Activated T-cell treated with anti-CD3 and anti-CD28 coated beads, Interleukin-2, amount 50 U/mL, for 72 hours (primary cell): ENCODE data around the gene MAP3K5. TPM values are rescaled to one million over a fixed set of nuclear protein-coding genes. Genes with fewer than 3 reads are reported as not detected.

Experiments used
- ATAC-seq, 2 donors: fragments of 150-1000 bp; cut with Tn5 transposase; replicated peaks in 1 of 2; 2 replicates each; pipeline ENCODE4 v1.10.0; 2021; ENCODE audit warnings: moderate library complexity in 2 of 2, mild to moderate bottlenecking in 1 of 2
- DNase-seq, 2 donors: peaks; one replicate each; pipeline ENCODE4 v3.0.0; 2021 to 2022; ENCODE audit warnings: mixed read lengths in 1 of 2
- H3K27ac Mint-ChIP-seq: one replicate; pipeline ENCODE4 v1.8.0; 2022; ENCODE audit warnings: mild to moderate bottlenecking, moderate library complexity, mixed read lengths
- H3K27me3 Mint-ChIP-seq: one replicate; pipeline ENCODE4 v1.8.0; 2022; ENCODE audit warnings: low read depth, mixed read lengths
- H3K36me3 Mint-ChIP-seq, 2 donors: one replicate each; pipeline ENCODE4 v1.8.0; 2022; ENCODE audit warnings: mixed read lengths in 2 of 2, mild to moderate bottlenecking in 1 of 2; ENCODE audit not compliant: insufficient read depth in 2 of 2
- H3K4me1 Mint-ChIP-seq: one replicate; pipeline ENCODE4 v1.8.0; 2022; ENCODE audit warnings: low read depth, mixed read lengths
- H3K4me3 Mint-ChIP-seq, 2 donors: one replicate each; pipeline ENCODE4 v1.8.0; 2022; ENCODE audit warnings: mild to moderate bottlenecking in 2 of 2, mixed read lengths in 2 of 2, moderate library complexity in 2 of 2
- H3K9me3 Mint-ChIP-seq, 2 donors: one replicate each; pipeline ENCODE4 v1.8.0; 2022; ENCODE audit warnings: mixed read lengths in 2 of 2
- total RNA-seq, 2 donors: library from RNA; stranded (reverse); gene quantifications; one replicate each; pipeline ENCODE4 v1.2.3, GENCODE V29; 2022

Gene MAP3K5
- total RNA-seq, 2 donors from 2014 or later: 12.8 to 18.5 TPM

DNA sequence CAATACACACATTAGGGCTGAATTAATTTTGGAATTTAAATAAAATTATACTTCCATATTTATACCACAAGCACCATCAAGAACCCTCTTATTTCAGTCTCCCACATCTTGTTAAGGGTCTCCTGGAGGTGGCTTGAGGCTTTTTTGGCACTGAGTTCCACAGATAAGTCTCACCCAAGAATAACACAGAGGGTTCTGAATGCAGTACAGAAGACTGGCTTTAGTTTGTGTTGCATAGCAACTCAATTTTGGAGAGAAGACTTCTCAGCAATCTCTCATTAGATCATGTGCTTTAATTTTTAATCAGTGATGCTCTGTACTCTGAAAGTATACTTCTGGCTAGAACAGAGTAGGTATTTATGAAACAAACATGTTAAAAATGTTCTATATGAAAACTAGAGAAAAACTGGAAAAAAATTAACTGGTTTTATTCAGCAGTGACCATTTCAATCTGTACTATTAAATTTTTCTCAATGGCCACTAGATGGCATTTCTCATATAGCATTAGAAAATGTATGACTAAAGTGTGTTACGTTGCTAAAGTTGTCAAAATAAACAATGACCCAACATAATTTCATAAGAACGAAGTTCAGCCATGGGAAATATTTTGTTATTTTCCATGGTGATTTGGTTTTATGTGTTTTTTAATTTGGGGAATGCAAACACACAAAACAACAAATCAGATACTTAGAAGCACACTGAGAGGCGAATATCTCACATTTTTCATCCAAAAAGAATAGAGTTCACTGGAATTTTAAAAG lies 209.4 kb downstream of the MAP3K5 start:
- Mint-ChIP-seq H3K27ac (no peak overlapping the region), H3K27me3 (no peaks in the 10 kb centered on the region), H3K4me3 (no peak overlapping the region), H3K9me3 (no peaks in the 10 kb centered on the region), H3K4me1 (no peaks in the 10 kb centered on the region), H3K36me3 (peaks cover 3 to 7% of the 10 kb centered on the region in 2 donors)
- no peak for DNase-seq
- no peak for ATAC-seq

- no peak for DNase-seq
- Mint-ChIP-seq H3K9me3 (no peaks in the 10 kb centered on the region), H3K27me3 (no peaks in the 10 kb centered on the region), H3K36me3 (peaks cover 6 to 8% of the 10 kb centered on the region in 2 donors), H3K4me1 (no peaks in the 10 kb centered on the region), H3K4me3 (no peak overlapping the region), H3K27ac (no peak overlapping the region)
- no peak for ATAC-seq
Measured at GRCh38 chr6:136579800-136580199, 212.5 kb downstream of the MAP3K5 start.

DNA sequence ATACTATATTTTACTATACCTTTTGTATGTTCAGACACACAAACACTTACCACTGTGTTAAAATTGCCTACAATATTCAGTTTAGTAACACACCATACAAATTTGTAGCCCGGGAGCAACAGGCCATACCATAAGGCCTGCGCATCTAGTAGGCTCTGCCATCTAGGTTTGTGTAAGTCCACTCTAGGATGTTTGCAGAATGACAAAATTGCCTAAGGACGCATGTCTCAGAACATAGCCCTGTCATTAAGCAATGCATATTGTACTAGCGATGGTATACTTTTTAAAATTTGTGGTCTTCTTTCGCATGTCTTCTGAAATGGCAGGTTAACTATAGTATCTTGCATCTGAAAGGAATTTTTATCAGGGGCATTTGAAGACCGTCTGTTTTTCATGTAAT lies 215.5 kb downstream of the MAP3K5 start:
- DNase-seq (no peak), ATAC-seq (no peak)
- no peak overlapping the region for H3K4me3 Mint-ChIP-seq
- H3K27ac Mint-ChIP-seq: no peak overlapping the region
- peaks cover 4 to 8% of the 10 kb centered on the region in 2 donors for H3K36me3 Mint-ChIP-seq
- peaks cover 0 to under 1% of the 10 kb centered on the region in 2 donors for H3K9me3 Mint-ChIP-seq
- H3K27me3 Mint-ChIP-seq: no peaks in the 10 kb centered on the region
- H3K4me1 Mint-ChIP-seq: no peaks in the 10 kb centered on the region

- Mint-ChIP-seq H3K4me1 (no peaks in the 10 kb centered on the region), H3K27ac (no peak overlapping the region), H3K9me3 (peaks cover 0 to 12% of the 10 kb centered on the region in 2 donors), H3K36me3 (peaks cover 15 to 17% of the 10 kb centered on the region in 2 donors), H3K27me3 (no peaks in the 10 kb centered on the region), H3K4me3 (no peak overlapping the region)
- DNase-seq: no peak
- ATAC-seq: no peak
Measured at GRCh38 chr6:136571496-136571895, 220.8 kb downstream of the MAP3K5 start.

DNA sequence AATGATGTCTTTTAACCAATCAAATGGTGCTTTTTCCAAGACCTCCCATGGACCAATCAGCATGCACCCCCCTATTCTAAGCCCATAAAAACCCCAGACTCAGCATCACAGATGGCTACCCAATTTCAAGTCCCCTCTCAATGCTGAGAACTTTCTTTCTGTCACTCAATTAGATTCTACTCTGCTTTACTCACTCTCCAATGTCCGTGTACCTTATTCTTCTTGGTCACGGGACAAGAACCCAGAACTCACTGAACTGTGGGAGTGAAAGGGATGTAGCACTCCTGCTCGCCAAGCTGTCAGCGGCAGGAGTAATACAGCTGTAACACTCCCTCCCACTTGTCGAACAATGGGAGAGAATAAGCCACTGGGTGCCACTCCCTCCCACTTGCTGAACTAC lies 221.2 kb downstream of the MAP3K5 start:
- DNase-seq (no peak), ATAC-seq (no peak)
- H3K4me3 Mint-ChIP-seq: no peak overlapping the region
- H3K4me1 Mint-ChIP-seq: no peaks in the 10 kb centered on the region
- H3K9me3 Mint-ChIP-seq: peaks cover 0 to 12% of the 10 kb centered on the region in 2 donors
- no peaks in the 10 kb centered on the region for H3K27me3 Mint-ChIP-seq
- H3K36me3 Mint-ChIP-seq: peaks cover 15 to 17% of the 10 kb centered on the region in 2 donors
- no peak overlapping the region for H3K27ac Mint-ChIP-seq

- peaks cover 0 to 12% of the 10 kb centered on the region in 2 donors for H3K9me3 Mint-ChIP-seq
- no peak overlapping the region for H3K27ac Mint-ChIP-seq
- no peaks in the 10 kb centered on the region for H3K27me3 Mint-ChIP-seq
- ATAC-seq: no peak
- peaks cover 13 to 14% of the 10 kb centered on the region in 2 donors for H3K36me3 Mint-ChIP-seq
- H3K4me3 Mint-ChIP-seq: no peak overlapping the region
- no peak for DNase-seq
- no peaks in the 10 kb centered on the region for H3K4me1 Mint-ChIP-seq
Measured at GRCh38 chr6:136568129-136568528, 224.1 kb downstream of the MAP3K5 start.

- Mint-ChIP-seq H3K4me3 (no peak overlapping the region), H3K9me3 (peaks cover 0 to 12% of the 10 kb centered on the region in 2 donors), H3K27me3 (no peaks in the 10 kb centered on the region), H3K27ac (no peak overlapping the region), H3K4me1 (no peaks in the 10 kb centered on the region), H3K36me3 (peaks cover 13 to 14% of the 10 kb centered on the region in 2 donors)
- ATAC-seq (no peak), DNase-seq (no peak)
Measured at GRCh38 chr6:136567688-136568087, 224.6 kb downstream of the MAP3K5 start.

DNA sequence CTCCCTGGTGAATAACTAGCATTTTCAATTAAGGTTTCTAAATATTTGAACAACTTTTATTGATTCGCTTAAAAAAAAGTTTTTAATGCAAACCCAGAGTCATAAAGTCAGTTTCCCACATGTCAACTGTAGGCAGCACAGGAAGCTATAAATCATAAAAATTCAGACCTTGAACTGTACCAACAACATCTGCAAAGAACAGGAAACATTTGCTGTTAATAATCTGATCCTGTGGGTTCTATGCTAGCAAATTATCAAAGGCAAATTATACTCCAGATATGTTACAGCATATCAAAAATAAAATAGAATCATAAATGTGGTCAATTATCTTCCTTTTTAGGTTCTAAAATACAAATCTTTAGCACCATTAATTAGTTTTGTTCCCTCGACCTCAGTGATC lies 225.4 kb downstream of the MAP3K5 start:
- no peaks in the 10 kb centered on the region for H3K27me3 Mint-ChIP-seq
- no peak overlapping the region for H3K4me3 Mint-ChIP-seq
- peaks cover 12 to 13% of the 10 kb centered on the region in 2 donors for H3K36me3 Mint-ChIP-seq
- DNase-seq (no peak), ATAC-seq (no peak)
- no peak overlapping the region for H3K27ac Mint-ChIP-seq
- H3K4me1 Mint-ChIP-seq: no peaks in the 10 kb centered on the region
- H3K9me3 Mint-ChIP-seq: peaks cover 0 to 11% of the 10 kb centered on the region in 2 donors

DNA sequence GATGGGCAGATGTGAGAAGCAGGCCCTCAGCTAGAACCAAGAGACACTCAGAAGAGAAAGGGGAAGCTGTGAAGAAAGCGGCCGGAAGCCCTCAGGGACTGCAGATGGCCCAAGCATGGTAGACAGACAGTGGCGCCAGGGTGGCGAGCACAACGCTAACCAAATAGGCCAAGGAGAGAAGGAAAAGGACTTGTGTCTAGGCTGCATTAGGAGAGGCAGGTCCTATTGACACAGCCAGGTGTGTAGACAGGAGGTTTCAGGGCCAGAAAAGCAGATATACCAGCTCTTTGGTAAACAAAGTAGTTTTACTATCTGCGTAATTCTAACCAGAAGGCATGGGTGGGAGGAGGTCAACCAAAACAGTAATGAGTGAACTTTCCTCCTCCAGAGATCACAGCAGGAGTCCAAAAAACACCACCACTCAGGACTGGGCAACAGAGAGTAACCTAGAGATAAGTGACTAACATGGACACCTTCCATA lies 226.2 kb downstream of the MAP3K5 start:
- Mint-ChIP-seq H3K9me3 (peaks cover 0 to 5% of the 10 kb centered on the region in 2 donors), H3K27ac (no peak overlapping the region), H3K27me3 (no peaks in the 10 kb centered on the region), H3K4me3 (no peak overlapping the region), H3K4me1 (no peaks in the 10 kb centered on the region), H3K36me3 (peaks cover 7% of the 10 kb centered on the region in 2 donors)
- DNase-seq (no peak), ATAC-seq (no peak)

DNA sequence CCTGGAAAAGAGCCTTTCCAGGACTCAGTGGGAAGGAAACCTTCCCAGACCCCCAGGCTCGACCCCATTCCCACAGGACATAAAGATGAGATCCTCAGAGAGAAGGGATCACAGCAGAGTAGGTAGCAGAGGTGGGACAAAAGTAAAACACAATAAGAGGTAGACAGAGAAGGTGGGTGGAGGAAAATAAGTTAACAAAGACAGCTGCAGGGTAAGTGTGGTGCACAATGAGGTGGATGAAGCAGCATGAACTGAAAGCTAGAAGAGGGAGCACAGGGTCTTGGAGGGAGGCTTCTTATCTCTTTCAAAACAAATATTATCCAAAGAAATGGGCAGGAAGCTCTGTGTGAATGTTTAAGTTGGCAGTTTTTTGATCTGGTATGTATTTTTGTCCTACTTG lies 228.1 kb downstream of the MAP3K5 start:
- Mint-ChIP-seq H3K27me3 (no peaks in the 10 kb centered on the region), H3K4me1 (no peaks in the 10 kb centered on the region), H3K9me3 (no peaks in the 10 kb centered on the region), H3K4me3 (no peak overlapping the region), H3K27ac (no peak overlapping the region), H3K36me3 (peaks cover 2% of the 10 kb centered on the region in 2 donors)
- ATAC-seq: no peak
- no peak for DNase-seq

DNA sequence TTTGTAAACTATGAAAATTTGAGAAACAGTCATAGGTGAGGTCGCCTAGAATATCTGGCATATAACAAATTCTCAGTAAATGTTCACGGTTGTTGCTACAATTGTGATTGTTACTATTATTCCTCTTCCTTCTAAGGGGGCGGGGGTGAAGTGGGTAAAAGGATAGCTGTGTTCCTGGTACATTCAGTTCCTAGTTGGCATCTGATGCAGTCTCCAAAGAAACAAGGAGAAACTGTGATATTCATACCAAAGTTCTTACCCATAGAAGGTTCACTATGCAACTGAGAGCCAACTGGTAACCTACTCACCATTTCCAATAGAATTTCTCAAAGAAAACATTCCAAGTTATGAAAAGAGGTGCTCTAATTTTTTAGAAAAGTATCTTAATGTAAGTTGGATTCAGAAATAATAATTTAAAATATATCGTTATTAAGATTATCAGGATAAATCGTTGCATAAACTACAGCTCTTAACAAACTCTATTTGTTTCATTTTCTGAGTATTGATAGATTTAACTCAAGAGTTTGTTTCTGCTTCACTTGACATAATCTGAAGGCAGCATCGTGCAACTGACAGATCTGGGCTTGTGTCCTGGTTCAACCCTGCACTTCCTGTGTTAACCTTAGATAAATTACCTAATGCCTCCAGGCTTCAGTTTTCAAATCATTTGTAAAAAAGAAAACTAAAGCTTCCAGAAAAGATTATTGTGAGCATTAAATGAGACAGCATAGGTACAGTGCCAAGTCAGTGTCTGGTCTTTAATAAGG lies 228.7 kb downstream of the MAP3K5 start:
- no peak for DNase-seq
- no peak for ATAC-seq
- no peaks in the 10 kb centered on the region for H3K27me3 Mint-ChIP-seq
- no peaks in the 10 kb centered on the region for H3K9me3 Mint-ChIP-seq
- H3K4me3 Mint-ChIP-seq: no peak overlapping the region
- peaks cover 2% of the 10 kb centered on the region in 2 donors for H3K36me3 Mint-ChIP-seq
- no peak overlapping the region for H3K27ac Mint-ChIP-seq
- H3K4me1 Mint-ChIP-seq: no peaks in the 10 kb centered on the region

- DNase-seq (no peak), ATAC-seq (no peak)
- H3K27ac Mint-ChIP-seq: no peak overlapping the region
- H3K27me3 Mint-ChIP-seq: no peaks in the 10 kb centered on the region
- no peaks in the 10 kb centered on the region for H3K9me3 Mint-ChIP-seq
- no peak overlapping the region for H3K4me3 Mint-ChIP-seq
- H3K36me3 Mint-ChIP-seq: peaks cover 5% of the 10 kb centered on the region in 2 donors
- no peaks in the 10 kb centered on the region for H3K4me1 Mint-ChIP-seq
Measured at GRCh38 chr6:136562211-136562610, 230.1 kb downstream of the MAP3K5 start.

DNA sequence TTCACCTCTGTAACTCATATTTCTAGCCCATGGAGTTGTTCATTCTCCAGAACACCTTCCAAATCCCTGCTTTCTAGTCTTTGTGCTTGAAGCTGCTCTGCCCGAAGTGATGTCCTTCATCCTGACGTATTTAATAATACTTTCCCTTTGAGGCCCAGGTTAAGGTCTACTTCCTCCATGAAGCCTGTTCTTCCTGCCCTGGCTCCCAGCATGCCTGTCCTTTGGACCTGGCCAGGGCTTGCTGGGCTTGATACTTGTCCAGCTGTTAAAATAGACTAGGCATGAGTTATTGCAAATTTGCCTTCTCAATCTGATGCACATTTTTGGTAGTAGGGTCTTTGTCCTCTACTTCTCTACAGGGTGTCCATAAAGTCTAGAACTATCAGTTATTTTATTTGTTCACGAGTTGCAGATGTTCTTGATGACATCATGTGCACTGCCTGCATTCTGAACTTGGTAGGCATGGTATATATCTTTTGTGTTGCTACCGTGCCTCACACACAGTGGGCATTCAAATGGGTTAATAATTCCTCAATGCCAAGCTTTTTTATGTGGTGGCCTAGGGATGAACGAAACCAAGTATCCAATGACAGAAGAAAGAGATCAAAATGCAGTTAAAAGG lies 239.0 kb downstream of the MAP3K5 start:
- Mint-ChIP-seq H3K4me3 (no peak overlapping the region), H3K4me1 (peaks cover 4% of the 10 kb centered on the region), H3K27me3 (peaks cover 38% of the 10 kb centered on the region), H3K9me3 (no peaks in the 10 kb centered on the region), H3K27ac (no peak overlapping the region), H3K36me3 (peaks cover 3 to 4% of the 10 kb centered on the region in 2 donors)
- DNase-seq (no peak), ATAC-seq (no peak)
